Nephron progenitor cell (in vitro differentiated cells): ENCODE data around the gene ADRA2C.

Source experiments
- DNase-seq: peaks from one replicate; pipeline ENCODE4 v3.0.0; 2021
- H3K27ac Mint-ChIP-seq: 2 replicates; pipeline ENCODE4 v1.8.0; 2021; ENCODE audit warnings: mild to moderate bottlenecking, moderate library complexity, mixed read lengths
- H3K27me3 Mint-ChIP-seq: 2 replicates; pipeline ENCODE4 v1.8.0; 2021; ENCODE audit warnings: mild to moderate bottlenecking, low read depth, mixed read lengths; ENCODE audit not compliant: poor library complexity
- H3K36me3 Mint-ChIP-seq: 2 replicates; pipeline ENCODE4 v1.8.0; 2021; ENCODE audit warnings: low read depth, mixed read lengths
- H3K4me1 Mint-ChIP-seq: 2 replicates; pipeline ENCODE4 v1.8.0; 2021; ENCODE audit warnings: mixed read lengths
- H3K4me3 Mint-ChIP-seq: 2 replicates; pipeline ENCODE4 v1.8.0; 2021; ENCODE audit warnings: mild to moderate bottlenecking, moderate library complexity, mixed read lengths
- H3K9me3 Mint-ChIP-seq: 2 replicates; pipeline ENCODE4 v1.8.0; 2021; ENCODE audit warnings: mild to moderate bottlenecking, moderate library complexity, mixed read lengths
- CTCF ChIP-seq: fragments of 200-600 bp; sonication (generic); IDR thresholded peaks from 2 replicates; pipeline ENCODE4 v1.5.0; 2021; ENCODE audit warnings: antibody characterized with exemption

ADRA2C gene

GRCh38 chr4:3729882-3730226 is 36.3 kb upstream of the ADRA2C start:
- TF ChIP-seq CTCF: no peak
- Mint-ChIP-seq H3K4me1 (peaks cover 9% of the 10 kb centered on the region), H3K27me3 (peaks cover 52% of the 10 kb centered on the region), H3K27ac (no peak overlapping the region), H3K4me3 (no peak overlapping the region), H3K36me3 (no peaks in the 10 kb centered on the region), H3K9me3 (no peaks in the 10 kb centered on the region)
- DNase-seq: no peak

- no peak for DNase-seq
- no peaks in the 10 kb centered on the region for H3K9me3 Mint-ChIP-seq
- no peaks in the 10 kb centered on the region for H3K36me3 Mint-ChIP-seq
- H3K27ac Mint-ChIP-seq: no peak overlapping the region
- peaks cover 47% of the 10 kb centered on the region for H3K27me3 Mint-ChIP-seq
- H3K4me3 Mint-ChIP-seq: no peak overlapping the region
- peaks cover 8% of the 10 kb centered on the region for H3K4me1 Mint-ChIP-seq
- no peak for TF ChIP-seq CTCF
Observed at GRCh38 chr4:3730422-3731190, 35.6 kb upstream of the ADRA2C start.

GRCh38 chr4:3732076-3733028 is 33.8 kb upstream of the ADRA2C start:
- H3K36me3 Mint-ChIP-seq: no peaks in the 10 kb centered on the region
- H3K9me3 Mint-ChIP-seq: peaks cover 14% of the 10 kb centered on the region
- no peak for DNase-seq
- no peak for TF ChIP-seq CTCF
- no peak overlapping the region for H3K27ac Mint-ChIP-seq
- H3K27me3 Mint-ChIP-seq: peaks cover 42% of the 10 kb centered on the region
- H3K4me3 Mint-ChIP-seq: no peak overlapping the region
- peaks cover 8% of the 10 kb centered on the region for H3K4me1 Mint-ChIP-seq

- H3K27me3 Mint-ChIP-seq: peaks cover 35% of the 10 kb centered on the region
- H3K4me3 Mint-ChIP-seq: no peak overlapping the region
- no peak overlapping the region for H3K27ac Mint-ChIP-seq
- H3K4me1 Mint-ChIP-seq: peaks cover 8% of the 10 kb centered on the region
- peaks cover 14% of the 10 kb centered on the region for H3K9me3 Mint-ChIP-seq
- no peak for TF ChIP-seq CTCF
- DNase-seq: no peak
- H3K36me3 Mint-ChIP-seq: no peaks in the 10 kb centered on the region
Observed at GRCh38 chr4:3733195-3733594, 33.0 kb upstream of the ADRA2C start.

GRCh38 chr4:3735196-3735595 is 31.0 kb upstream of the ADRA2C start:
- no peak for TF ChIP-seq CTCF

More at GRCh38 chr4:3735196-3735595, 31.0 kb upstream of the ADRA2C start:
- peaks cover 14% of the 10 kb centered on the region for H3K9me3 Mint-ChIP-seq
- peaks cover 25% of the 10 kb centered on the region for H3K27me3 Mint-ChIP-seq
- H3K4me3 Mint-ChIP-seq: no peak overlapping the region
- DNase-seq: no peak
- H3K36me3 Mint-ChIP-seq: no peaks in the 10 kb centered on the region
- H3K4me1 Mint-ChIP-seq: peaks cover 7% of the 10 kb centered on the region
- H3K27ac Mint-ChIP-seq: no peak overlapping the region
